Mucosa of rectum (tissue), 2 donors: ENCODE results near the gene TMEM62.
"Not testable (repeated sequence)": the region's sequence is repeated elsewhere in the genome, so short reads cannot be mapped to it uniquely, and the experiment has no call there.

Experiments used
- H3K27ac ChIP-seq, 2 donors: one replicate each; pipeline ENCODE4 v1.7.0; 2013; ENCODE audit warnings: inconsistent platforms in 2 of 2, low read depth in 2 of 2, low read length in 2 of 2
- H3K27me3 ChIP-seq, 2 donors: one replicate each; pipeline ENCODE4 v1.7.0; 2013; ENCODE audit warnings: low read length in 2 of 2; ENCODE audit not compliant: control insufficient read depth in 2 of 2, insufficient read depth in 2 of 2
- H3K36me3 ChIP-seq, 2 donors: one replicate each; pipeline ENCODE4 v1.7.0; 2013; ENCODE audit warnings: low read length in 2 of 2; ENCODE audit not compliant: control insufficient read depth in 2 of 2, insufficient read depth in 2 of 2
- H3K4me1 ChIP-seq, 2 donors: one replicate each; pipeline ENCODE4 v1.7.0; 2013; ENCODE audit warnings: low read length in 2 of 2, mild to moderate bottlenecking in 1 of 2; ENCODE audit not compliant: control insufficient read depth in 2 of 2, insufficient read depth in 2 of 2
- H3K4me3 ChIP-seq, 2 donors: one replicate each; pipeline ENCODE4 v1.7.0; 2013; ENCODE audit warnings: low read length in 2 of 2
- H3K9ac ChIP-seq, 2 donors: one replicate each; pipeline ENCODE4 v1.7.0; 2013; ENCODE audit warnings: low read length in 2 of 2, low read depth in 1 of 2, mild to moderate bottlenecking in 1 of 2
- H3K9me3 ChIP-seq, 2 donors: one replicate each; pipeline ENCODE4 v1.7.0; 2013; ENCODE audit warnings: low read length in 2 of 2; ENCODE audit not compliant: control insufficient read depth in 2 of 2
- donor health status: healthy.
- donor health status: Normal muscosa, but diverticular disease.

The TMEM62 gene

GRCh38 chr15:43189296-43189695 lies 55.9 kb downstream of the TMEM62 start:
- Histone ChIP-seq H3K36me3 (peaks cover 43 to 47% of the 10 kb centered on the region in 2 donors), H3K27me3 (no peaks in the 10 kb centered on the region), H3K4me1 (peaks cover 0 to 7% of the 10 kb centered on the region in 2 donors), H3K9ac (no peak overlapping the region), H3K27ac (no peak overlapping the region), H3K9me3 (no peaks in the 10 kb centered on the region), H3K4me3 (no peak overlapping the region)

GRCh38 chr15:43190178-43190577 lies 56.8 kb downstream of the TMEM62 start:
- H3K36me3 ChIP-seq = peaks cover 47 to 56% of the 10 kb centered on the region in 2 donors
- H3K9ac ChIP-seq = no peak overlapping the region
- H3K4me1 ChIP-seq = peaks cover 0 to 7% of the 10 kb centered on the region in 2 donors
- H3K4me3 ChIP-seq = no peak overlapping the region
- no peaks in the 10 kb centered on the region for H3K27me3 ChIP-seq
- no peak overlapping the region for H3K27ac ChIP-seq
- no peaks in the 10 kb centered on the region for H3K9me3 ChIP-seq

GRCh38 chr15:43193710-43194109 lies 60.3 kb downstream of the TMEM62 start:
- Histone ChIP-seq H3K4me3 (no peak overlapping the region), H3K9me3 (no peaks in the 10 kb centered on the region), H3K36me3 (peaks cover 60 to 78% of the 10 kb centered on the region in 2 donors), H3K27ac (no peak overlapping the region), H3K9ac (no peak overlapping the region), H3K27me3 (no peaks in the 10 kb centered on the region), H3K4me1 (no peaks in the 10 kb centered on the region)

- no peaks in the 10 kb centered on the region for H3K9me3 ChIP-seq
- no peak overlapping the region for H3K4me3 ChIP-seq
- H3K27me3 ChIP-seq = no peaks in the 10 kb centered on the region
- no peak overlapping the region for H3K9ac ChIP-seq
- no peaks in the 10 kb centered on the region for H3K4me1 ChIP-seq
- peaks cover 52 to 70% of the 10 kb centered on the region in 2 donors for H3K36me3 ChIP-seq
- no peak overlapping the region for H3K27ac ChIP-seq
These were observed 61.4 kb downstream of the TMEM62 start for GRCh38 chr15:43194795-43195194.

- Histone ChIP-seq H3K4me1 (no peaks in the 10 kb centered on the region), H3K9ac (no peak overlapping the region), H3K36me3 (peaks cover 35 to 49% of the 10 kb centered on the region in 2 donors), H3K27ac (no peak overlapping the region), H3K9me3 (no peaks in the 10 kb centered on the region), H3K27me3 (no peaks in the 10 kb centered on the region), H3K4me3 (no peak overlapping the region)
These were observed 63.6 kb downstream of the TMEM62 start for GRCh38 chr15:43196760-43197548.

GRCh38 chr15:43197773-43198172 lies 64.4 kb downstream of the TMEM62 start:
- H3K27ac ChIP-seq, H3K4me1 ChIP-seq, H3K27me3 ChIP-seq, H3K9me3 ChIP-seq, H3K4me3 ChIP-seq, H3K9ac ChIP-seq: not testable (repeated sequence)
- peaks cover 27 to 41% of the 10 kb centered on the region in 2 donors for H3K36me3 ChIP-seq

- H3K4me1 ChIP-seq, H3K27ac ChIP-seq, H3K4me3 ChIP-seq, H3K27me3 ChIP-seq, H3K9ac ChIP-seq, H3K9me3 ChIP-seq: not testable (repeated sequence)
- H3K36me3 ChIP-seq = peaks cover 22 to 34% of the 10 kb centered on the region in 2 donors
These were observed 65.2 kb downstream of the TMEM62 start for GRCh38 chr15:43198556-43198955.

GRCh38 chr15:43198992-43199391 lies 65.6 kb downstream of the TMEM62 start:
- Histone ChIP-seq H3K27me3 (no peaks in the 10 kb centered on the region), H3K4me3 (no peak overlapping the region), H3K9me3 (no peaks in the 10 kb centered on the region), H3K36me3 (peaks cover 21 to 32% of the 10 kb centered on the region in 2 donors), H3K9ac (no peak overlapping the region), H3K4me1 (no peaks in the 10 kb centered on the region), H3K27ac (no peak overlapping the region)

GRCh38 chr15:43199945-43200488 lies 66.6 kb downstream of the TMEM62 start:
- H3K9ac ChIP-seq = no peak overlapping the region
- H3K9me3 ChIP-seq = no peaks in the 10 kb centered on the region
- no peak overlapping the region for H3K4me3 ChIP-seq
- H3K36me3 ChIP-seq = peaks cover 13 to 24% of the 10 kb centered on the region in 2 donors
- no peaks in the 10 kb centered on the region for H3K27me3 ChIP-seq
- H3K27ac ChIP-seq = no peak overlapping the region
- H3K4me1 ChIP-seq = no peaks in the 10 kb centered on the region

GRCh38 chr15:43204016-43204901 lies 70.9 kb downstream of the TMEM62 start:
- no peak overlapping the region for H3K27ac ChIP-seq

More at GRCh38 chr15:43204016-43204901, 70.9 kb downstream of the TMEM62 start:
- Histone ChIP-seq H3K9ac (no peak overlapping the region), H3K4me1 (no peaks in the 10 kb centered on the region), H3K36me3 (no peaks in the 10 kb centered on the region), H3K4me3 (no peak overlapping the region), H3K9me3 (no peaks in the 10 kb centered on the region), H3K27me3 (no peaks in the 10 kb centered on the region)
